Erythroblast (primary cell): ENCODE measurements around the gene FSCN2.

ENCODE experiments used
- DNase-seq, 2 experiments: peaks; one replicate each; lab custom pipeline; 2025; lab: John Stamatoyannopoulos, UW
- GATA1 ChIP-seq: IDR thresholded peaks from 2 replicates; pipeline ENCODE4 v1.6.1; 2011; ENCODE audit warnings: low read depth, mild to moderate bottlenecking, control low read depth, low read length, moderate library complexity
- POLR2A ChIP-seq: IDR thresholded peaks from 2 replicates; pipeline ENCODE4 v1.6.1; 2011; ENCODE audit warnings: mild to moderate bottlenecking, low read length

The FSCN2 gene

DNA sequence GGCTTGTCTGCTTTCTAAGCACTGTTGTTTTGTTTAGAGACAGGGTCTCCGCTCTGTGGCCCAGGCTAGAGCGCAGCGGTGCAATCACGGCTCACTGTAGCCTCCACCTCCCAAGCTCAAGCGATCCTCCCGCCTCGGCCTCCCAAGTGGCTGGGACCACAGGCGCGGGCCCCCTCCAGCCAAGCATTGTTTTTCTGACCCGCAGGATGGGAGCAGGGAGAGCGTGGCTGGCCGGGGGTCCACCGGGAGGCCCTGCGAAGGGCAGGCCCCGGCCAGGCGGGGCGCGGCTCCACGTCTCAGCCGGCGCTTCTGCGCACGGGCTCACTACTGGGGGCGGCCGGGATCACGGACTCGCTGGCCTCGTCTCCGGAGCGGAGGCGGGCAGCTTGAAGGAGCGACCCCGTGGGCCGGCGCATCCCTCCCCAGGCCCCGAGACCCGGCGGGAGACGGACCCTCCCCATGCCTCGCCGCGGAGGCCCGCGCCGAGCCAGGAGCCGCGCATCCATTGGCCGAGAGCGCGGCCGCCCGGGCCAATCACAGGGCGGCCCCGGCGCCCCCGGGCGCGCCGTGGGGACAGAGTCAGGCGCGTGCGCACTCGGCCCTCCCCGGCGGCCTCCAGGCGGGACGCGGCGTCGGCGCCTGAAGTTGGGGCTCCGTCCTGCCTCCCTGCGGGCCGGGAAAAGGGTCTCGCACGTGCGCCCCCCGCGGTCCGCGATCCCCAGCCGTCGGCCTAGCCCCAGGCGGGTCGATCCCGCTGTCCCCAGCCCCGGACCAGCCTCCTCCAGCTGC lies 40.5 kb upstream of the FSCN2 start:
- DNase-seq: peak; percentile 82 to 89
- TF ChIP-seq GATA1: no peak
- peak; percentile 83 for TF ChIP-seq POLR2A

- no peak for DNase-seq
- TF ChIP-seq GATA1 (no peak), POLR2A (peak; percentile 16)
Observed at GRCh38 chr17:81488276-81488860, 39.8 kb upstream of the FSCN2 start.

GRCh38 chr17:81489012-81489997 lies 38.9 kb upstream of the FSCN2 start:
- DNase-seq: no peak
- TF ChIP-seq POLR2A (no peak), GATA1 (no peak)

DNA sequence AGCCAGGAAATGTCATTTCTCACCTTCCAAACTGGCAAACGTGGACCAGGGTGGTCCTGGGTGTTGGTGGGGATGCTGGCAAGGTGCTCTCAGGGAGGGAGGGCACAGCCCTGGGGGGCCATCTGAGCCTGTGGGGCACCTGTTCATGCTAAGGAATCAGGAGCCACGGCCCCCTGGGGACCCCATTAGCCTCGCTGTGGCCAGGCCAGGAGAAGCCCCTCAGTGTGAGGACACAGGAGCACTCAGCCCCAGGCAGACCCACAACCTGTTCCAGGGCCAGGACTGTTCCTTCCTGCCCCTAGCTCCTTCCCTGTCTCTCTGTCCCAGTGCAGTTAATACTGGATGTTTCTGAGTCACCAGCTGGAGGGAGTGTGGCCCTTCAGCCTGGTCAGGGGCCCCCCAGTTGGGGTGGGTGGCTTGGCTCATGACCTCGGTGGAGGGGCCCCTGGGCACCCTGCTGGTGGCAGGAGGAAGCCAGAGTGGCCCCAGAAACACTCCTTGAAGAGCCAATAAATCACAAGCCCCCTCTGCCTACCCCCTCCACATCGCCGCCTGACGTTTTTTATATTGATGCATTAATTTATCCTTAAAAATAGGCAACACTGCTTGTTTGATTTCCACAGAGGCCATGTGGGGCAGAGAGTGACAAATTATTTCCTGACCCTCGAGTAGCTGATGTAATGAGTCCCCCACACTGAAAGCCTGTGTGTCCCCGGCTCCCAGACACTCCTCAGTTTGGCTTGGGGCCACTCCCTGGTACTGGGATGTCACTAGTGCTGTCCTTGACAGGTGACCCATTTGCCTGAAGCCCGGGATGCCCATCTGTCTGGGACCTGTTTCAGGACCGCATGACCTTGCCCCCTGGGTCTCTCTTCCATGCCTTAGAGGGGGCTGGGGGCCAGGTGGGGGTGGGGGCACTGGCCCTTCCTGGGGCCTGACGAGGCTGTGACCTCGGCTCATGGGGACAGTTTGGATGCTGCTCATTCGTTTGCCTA lies 37.9 kb upstream of the FSCN2 start:
- DNase-seq: no peak
- no peak for TF ChIP-seq POLR2A
- no peak for TF ChIP-seq GATA1

DNA sequence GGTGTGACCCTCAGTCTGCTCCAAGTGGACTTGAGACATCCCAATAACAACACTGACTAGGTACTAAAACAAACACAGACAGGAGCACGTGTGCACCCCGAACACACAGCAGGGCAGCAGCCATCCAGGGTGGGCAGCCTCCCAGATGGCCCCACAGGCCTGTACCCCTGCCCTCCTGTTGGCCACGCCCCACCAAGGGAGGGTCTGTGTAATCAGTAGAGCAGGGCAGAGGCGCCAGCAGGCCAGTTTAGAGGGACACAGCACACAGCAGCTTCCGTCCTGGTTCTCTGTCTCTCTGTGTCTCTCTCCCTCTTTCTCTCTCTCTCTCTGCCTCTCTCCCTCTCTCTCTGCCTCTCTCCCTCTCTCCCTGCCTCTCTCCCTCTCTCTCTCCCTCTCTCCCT lies 37.0 kb upstream of the FSCN2 start:
- TF ChIP-seq POLR2A: no peak
- no peak for TF ChIP-seq GATA1
- DNase-seq: peak; percentile 23 to 32

DNA sequence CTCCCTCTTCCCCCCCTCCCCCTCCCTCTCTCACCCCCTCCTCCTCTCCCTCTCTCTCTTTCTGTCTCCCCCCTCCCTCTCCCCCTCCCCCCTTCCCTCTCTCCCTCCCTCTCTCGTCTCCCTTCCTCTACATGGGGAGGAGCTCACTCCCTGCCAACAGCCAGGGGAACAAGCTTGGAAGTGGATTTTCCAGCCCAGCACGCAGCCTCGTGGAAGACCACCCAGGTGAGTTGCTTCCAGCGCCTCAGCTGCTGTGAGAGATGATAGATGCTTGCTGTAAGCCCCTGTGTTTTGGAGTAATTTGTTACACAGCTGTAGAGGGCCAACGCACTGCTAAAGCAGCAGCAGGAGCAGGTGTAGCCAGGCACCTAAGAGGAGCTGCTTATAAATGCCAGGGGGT lies 36.4 kb upstream of the FSCN2 start:
- no peak for DNase-seq
- TF ChIP-seq GATA1 (no peak), POLR2A (no peak)

GRCh38 chr17:81492202-81492601 lies 36.0 kb upstream of the FSCN2 start:
- TF ChIP-seq POLR2A: no peak
- no peak for DNase-seq

DNA sequence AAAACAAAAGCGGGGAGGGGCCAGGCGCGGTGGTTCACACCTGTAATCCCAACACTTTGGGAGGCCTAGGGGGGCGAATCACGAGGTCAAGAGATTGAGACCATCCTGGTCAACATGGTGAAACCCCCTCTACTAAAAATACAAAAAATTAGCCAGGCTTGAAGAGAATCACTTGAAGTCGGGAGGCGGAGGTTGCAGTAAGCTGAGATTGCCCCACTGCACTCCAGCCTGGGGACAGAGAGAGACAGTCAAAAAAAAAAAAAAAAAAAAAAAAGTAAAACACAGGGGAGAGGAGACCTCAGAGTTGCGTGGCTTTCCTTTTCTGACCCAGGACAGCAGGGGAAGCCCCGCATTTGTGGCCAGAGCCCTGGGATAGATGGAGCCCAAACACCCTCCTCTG lies 35.5 kb upstream of the FSCN2 start:
- DNase-seq: no peak
- TF ChIP-seq POLR2A (no peak), GATA1 (no peak)

GRCh38 chr17:81493198-81494038 lies 34.8 kb upstream of the FSCN2 start:
- DNase-seq: no peak
- TF ChIP-seq GATA1: no peak
- no peak for TF ChIP-seq POLR2A

GRCh38 chr17:81494626-81495377 lies 33.4 kb upstream of the FSCN2 start:
- DNase-seq: no peak
- TF ChIP-seq POLR2A (no peak), GATA1 (no peak)

DNA sequence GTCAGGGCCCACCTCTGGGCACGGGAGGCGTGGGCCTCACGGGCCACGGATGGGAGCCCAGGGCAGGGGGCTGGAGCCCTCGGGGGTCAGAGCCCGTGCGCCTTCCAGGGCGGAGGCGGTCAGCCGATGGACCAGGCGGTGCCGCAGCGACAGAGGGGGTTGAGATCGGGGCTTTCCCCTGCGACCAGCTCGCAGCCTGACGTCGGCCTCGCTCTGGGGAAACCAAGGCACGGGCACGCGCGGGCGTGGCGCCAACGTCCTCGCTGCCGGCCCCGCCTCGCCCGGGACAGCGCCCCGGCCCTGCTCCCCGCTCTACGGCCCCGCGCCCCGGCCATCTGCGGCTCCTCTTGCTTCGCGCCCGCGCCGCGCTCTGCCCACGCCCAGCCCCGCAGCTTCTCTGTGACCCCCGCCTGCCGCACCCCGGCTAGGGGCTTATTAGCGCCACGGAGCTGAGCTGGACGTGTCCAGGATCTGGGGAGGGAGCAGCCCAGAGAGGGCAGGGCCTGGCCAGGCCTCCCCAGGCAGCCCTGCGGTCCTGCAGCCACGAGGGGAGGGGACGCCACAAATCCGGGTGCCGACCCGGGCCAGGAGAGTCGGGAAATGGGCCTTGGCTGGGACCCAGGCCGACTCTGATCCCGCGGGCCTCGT lies 29.1 kb upstream of the FSCN2 start:
- TF ChIP-seq POLR2A (no peak), GATA1 (no peak)
- no peak for DNase-seq
